Measurements from ENCODE around the gene CDK7.
"Not testable (repeated sequence)": the region's sequence is repeated elsewhere in the genome, so short reads cannot be mapped to it uniquely, and the experiment has no call there.

CDK7 gene

DNA sequence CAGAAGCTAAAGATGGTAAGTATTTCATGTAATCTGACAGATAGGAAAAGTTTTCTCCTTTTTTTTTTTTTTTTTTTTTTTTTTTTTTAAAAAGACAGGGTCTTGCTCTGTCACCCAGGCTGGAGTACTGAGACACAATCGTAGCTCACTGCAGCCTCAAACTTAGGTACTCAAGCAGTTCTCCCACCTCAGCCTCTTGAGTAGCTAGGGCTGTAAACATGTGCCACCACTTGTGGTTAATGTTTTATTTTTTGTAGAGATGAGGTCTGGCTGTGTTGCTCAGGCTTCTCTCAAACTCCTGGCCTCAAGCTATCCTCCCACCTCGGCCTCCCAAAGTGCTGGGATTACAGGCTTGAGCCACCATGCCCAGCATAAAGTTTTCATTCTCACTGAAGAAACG, 17.8 kb downstream of the CDK7 start (continued):
- TF ChIP-seq, protein P1, sequence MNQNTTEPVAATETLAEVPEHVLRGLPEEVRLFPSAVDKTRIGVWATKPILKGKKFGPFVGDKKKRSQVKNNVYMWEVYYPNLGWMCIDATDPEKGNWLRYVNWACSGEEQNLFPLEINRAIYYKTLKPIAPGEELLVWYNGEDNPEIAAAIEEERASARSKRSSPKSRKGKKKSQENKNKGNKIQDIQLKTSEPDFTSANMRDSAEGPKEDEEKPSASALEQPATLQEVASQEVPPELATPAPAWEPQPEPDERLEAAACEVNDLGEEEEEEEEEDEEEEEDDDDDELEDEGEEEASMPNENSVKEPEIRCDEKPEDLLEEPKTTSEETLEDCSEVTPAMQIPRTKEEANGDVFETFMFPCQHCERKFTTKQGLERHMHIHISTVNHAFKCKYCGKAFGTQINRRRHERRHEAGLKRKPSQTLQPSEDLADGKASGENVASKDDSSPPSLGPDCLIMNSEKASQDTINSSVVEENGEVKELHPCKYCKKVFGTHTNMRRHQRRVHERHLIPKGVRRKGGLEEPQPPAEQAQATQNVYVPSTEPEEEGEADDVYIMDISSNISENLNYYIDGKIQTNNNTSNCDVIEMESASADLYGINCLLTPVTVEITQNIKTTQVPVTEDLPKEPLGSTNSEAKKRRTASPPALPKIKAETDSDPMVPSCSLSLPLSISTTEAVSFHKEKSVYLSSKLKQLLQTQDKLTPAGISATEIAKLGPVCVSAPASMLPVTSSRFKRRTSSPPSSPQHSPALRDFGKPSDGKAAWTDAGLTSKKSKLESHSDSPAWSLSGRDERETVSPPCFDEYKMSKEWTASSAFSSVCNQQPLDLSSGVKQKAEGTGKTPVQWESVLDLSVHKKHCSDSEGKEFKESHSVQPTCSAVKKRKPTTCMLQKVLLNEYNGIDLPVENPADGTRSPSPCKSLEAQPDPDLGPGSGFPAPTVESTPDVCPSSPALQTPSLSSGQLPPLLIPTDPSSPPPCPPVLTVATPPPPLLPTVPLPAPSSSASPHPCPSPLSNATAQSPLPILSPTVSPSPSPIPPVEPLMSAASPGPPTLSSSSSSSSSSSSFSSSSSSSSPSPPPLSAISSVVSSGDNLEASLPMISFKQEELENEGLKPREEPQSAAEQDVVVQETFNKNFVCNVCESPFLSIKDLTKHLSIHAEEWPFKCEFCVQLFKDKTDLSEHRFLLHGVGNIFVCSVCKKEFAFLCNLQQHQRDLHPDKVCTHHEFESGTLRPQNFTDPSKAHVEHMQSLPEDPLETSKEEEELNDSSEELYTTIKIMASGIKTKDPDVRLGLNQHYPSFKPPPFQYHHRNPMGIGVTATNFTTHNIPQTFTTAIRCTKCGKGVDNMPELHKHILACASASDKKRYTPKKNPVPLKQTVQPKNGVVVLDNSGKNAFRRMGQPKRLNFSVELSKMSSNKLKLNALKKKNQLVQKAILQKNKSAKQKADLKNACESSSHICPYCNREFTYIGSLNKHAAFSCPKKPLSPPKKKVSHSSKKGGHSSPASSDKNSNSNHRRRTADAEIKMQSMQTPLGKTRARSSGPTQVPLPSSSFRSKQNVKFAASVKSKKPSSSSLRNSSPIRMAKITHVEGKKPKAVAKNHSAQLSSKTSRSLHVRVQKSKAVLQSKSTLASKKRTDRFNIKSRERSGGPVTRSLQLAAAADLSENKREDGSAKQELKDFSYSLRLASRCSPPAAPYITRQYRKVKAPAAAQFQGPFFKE (tag by site-specific recombination; IDR thresholded peaks at IDR 0.05; ENCODE audit: borderline replicate concordance): no peak
- TF ChIP-seq, protein P2, sequence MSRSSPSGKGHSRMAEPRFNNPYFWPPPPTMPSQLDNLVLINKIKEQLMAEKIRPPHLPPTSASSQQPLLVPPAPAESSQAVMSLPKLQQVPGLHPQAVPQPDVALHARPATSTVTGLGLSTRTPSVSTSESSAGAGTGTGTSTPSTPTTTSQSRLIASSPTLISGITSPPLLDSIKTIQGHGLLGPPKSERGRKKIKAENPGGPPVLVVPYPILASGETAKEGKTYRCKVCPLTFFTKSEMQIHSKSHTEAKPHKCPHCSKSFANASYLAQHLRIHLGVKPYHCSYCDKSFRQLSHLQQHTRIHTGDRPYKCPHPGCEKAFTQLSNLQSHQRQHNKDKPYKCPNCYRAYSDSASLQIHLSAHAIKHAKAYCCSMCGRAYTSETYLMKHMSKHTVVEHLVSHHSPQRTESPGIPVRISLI (tag by site-specific recombination; IDR thresholded peaks at IDR 0.05): peak; percentile 53; the same call in 1 of the 2 replicates
- TF ChIP-seq, protein P3, sequence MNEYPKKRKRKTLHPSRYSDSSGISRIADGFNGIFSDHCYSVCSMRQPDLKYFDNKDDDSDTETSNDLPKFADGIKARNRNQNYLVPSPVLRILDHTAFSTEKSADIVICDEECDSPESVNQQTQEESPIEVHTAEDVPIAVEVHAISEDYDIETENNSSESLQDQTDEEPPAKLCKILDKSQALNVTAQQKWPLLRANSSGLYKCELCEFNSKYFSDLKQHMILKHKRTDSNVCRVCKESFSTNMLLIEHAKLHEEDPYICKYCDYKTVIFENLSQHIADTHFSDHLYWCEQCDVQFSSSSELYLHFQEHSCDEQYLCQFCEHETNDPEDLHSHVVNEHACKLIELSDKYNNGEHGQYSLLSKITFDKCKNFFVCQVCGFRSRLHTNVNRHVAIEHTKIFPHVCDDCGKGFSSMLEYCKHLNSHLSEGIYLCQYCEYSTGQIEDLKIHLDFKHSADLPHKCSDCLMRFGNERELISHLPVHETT (tag by site-specific recombination; IDR thresholded peaks at IDR 0.05): no peak
- TF ChIP-seq ZNF830 (tag by site-specific recombination; IDR thresholded peaks at IDR 0.05; ENCODE audit: low read depth): no peak

DNA sequence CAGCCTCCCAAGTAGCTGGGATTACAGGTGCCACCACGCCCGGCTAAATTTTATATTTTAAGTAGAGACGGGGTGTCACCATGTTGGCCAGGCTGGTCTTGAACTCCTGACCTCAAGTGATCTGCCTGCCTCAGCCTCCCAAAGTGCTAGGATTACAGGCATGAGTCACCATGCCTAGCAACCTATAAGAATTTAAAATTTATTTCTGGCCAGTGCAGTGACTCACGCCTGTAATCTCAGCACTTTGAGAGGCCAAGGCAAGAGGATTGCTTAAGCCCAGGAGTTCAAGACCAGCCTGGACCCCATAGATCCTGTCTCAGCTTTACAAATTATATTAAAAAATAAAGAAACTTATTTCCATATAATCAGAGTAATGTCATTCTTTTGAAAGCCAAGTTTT, 21.3 kb downstream of the CDK7 start:
- H3K4me3 ChIP-seq (ENCODE audit: low read depth, low read length); POLR2A ChIA-PET; H3K9me3 ChIP-seq (ENCODE audit: control insufficient read depth, insufficient read depth, low read depth, low read length); H3K27ac ChIP-seq (ENCODE audit: extremely low read depth, low read depth, low read length); H3K4me1 ChIP-seq (ENCODE audit: control insufficient read depth, insufficient read depth, low read length): not testable (repeated sequence)
- peaks cover 24 to 37% of the 10 kb centered on the region in 2 experiments; a peak in 2 of 3 replicates for H3K36me3 ChIP-seq (ENCODE audit: control insufficient read depth in 2 of 2, insufficient read depth in 1 of 2, low read length in 2 of 2)
- TF ChIP-seq ZNF629 (tag by site-specific recombination; IDR thresholded peaks at IDR 0.05): 0 out of 2 replicates have a peak, but pooled peaks have one; percentile 23
- TF ChIP-seq, protein P4, sequence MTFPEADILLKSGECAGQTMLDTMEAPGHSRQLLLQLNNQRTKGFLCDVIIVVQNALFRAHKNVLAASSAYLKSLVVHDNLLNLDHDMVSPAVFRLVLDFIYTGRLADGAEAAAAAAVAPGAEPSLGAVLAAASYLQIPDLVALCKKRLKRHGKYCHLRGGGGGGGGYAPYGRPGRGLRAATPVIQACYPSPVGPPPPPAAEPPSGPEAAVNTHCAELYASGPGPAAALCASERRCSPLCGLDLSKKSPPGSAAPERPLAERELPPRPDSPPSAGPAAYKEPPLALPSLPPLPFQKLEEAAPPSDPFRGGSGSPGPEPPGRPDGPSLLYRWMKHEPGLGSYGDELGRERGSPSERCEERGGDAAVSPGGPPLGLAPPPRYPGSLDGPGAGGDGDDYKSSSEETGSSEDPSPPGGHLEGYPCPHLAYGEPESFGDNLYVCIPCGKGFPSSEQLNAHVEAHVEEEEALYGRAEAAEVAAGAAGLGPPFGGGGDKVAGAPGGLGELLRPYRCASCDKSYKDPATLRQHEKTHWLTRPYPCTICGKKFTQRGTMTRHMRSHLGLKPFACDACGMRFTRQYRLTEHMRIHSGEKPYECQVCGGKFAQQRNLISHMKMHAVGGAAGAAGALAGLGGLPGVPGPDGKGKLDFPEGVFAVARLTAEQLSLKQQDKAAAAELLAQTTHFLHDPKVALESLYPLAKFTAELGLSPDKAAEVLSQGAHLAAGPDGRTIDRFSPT (tag by site-specific recombination; IDR thresholded peaks at IDR 0.05): peak; percentile 27; the same call in 1 of the 2 replicates
- TF ChIP-seq GFI1B (tag by site-specific recombination; IDR thresholded peaks at IDR 0.05): peak; percentile 16; the same call in 1 of the 2 replicates
- TF ChIP-seq ZBTB17 (tag by site-specific recombination; IDR thresholded peaks at IDR 0.05): peak; percentile 20; the same call in 1 of the 2 replicates
- CTCF ChIA-PET: interaction anchor here (2.1 kb wide), 1 partner anchor 10 kb away, joined by 12 read pairs; no protein-coding TSS in a partner anchor

DNA sequence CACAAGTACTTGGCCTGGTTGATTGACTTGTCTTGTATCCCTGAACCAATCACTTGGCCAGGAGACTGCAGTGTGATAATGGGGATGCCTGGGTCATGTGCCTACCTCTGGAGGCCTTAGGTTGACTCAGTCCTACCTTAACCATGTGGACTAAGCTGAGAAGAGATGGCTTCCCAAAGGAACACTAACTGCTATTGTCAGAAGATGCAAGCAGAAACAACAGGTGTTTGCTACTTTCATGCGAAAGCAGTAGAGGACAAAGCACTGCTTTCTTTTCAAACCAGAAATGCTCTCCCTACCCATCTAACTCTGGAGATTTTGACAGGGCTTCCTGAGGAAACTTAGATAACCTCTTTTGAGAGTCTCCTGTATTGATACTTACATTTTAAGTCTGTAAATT, 22.9 kb downstream of the CDK7 start:
- POLR2A ChIA-PET: no interaction called here
- Histone ChIP-seq H3K4me1 (ENCODE audit: control insufficient read depth, insufficient read depth, low read length) (no peaks in the 10 kb centered on the region), H3K4me3 (ENCODE audit: low read depth, low read length) (no peak overlapping the region), H3K27ac (ENCODE audit: extremely low read depth, low read depth, low read length) (no peak overlapping the region), H3K9me3 (ENCODE audit: control insufficient read depth, insufficient read depth, low read depth, low read length) (no peaks in the 10 kb centered on the region), H3K36me3 (ENCODE audit: control insufficient read depth in 2 of 2, insufficient read depth in 1 of 2, low read length in 2 of 2) (peaks cover 31 to 47% of the 10 kb centered on the region in 2 experiments; a peak in 2 of 3 replicates)
- no peak for TF ChIP-seq ZNF510 (tag by site-specific recombination; IDR thresholded peaks at IDR 0.05; ENCODE audit: insufficient replicate concordance)
- TF ChIP-seq SCRT2 (tag by site-specific recombination; IDR thresholded peaks at IDR 0.05): peak; percentile 70
- no peak for TF ChIP-seq WT1 (tag by site-specific recombination; IDR thresholded peaks at IDR 0.05)
- CTCF ChIA-PET: interaction anchor here (0.6 to 0.7 kb wide), 2 partner anchors 27 to 153 kb away, joined by 3 read pairs; no protein-coding TSS in a partner anchor

Data from HEK293 (cell line).